H1 (cell line): ENCODE data around the gene CMIP. TPM values are rescaled to one million over a fixed set of nuclear protein-coding genes. Genes with fewer than 3 reads are reported as not detected.

Source experiments
- CTCF ChIA-PET: fragments of 300-600 bp; sonication (Branson Sonifier 250); formaldehyde crosslinking; loops from one replicate; lab custom pipeline; 2021; ENCODE audit not compliant: partially characterized antibody; lab: Charles Lee
- POLR2A ChIA-PET: fragments of 300-600 bp; sonication (Branson Sonifier 250); formaldehyde crosslinking; loops from one replicate; lab custom pipeline; 2021; ENCODE audit warnings: inconsistent platforms; ENCODE audit not compliant: partially characterized antibody; lab: Charles Lee
- DNase-seq, 2 experiments: peaks; one replicate each; pipeline versions ENCODE4 v3.0.0 to v3.0.0-alpha.2; 2010 to 2022; ENCODE audit warnings: low spot score in 2 of 2, low read depth in 1 of 2, mixed read lengths in 1 of 2
- FAIRE-seq: peaks from 2 replicates; lab custom pipeline; 2011; peaks lifted over from hg19 to GRCh38; lab: Jason Lieb, UNC
- H2AFZ ChIP-seq: 2 replicates; pipeline ENCODE4 v1.8.1; 2012; ENCODE audit warnings: low read length, inconsistent platforms
- H2AK5ac ChIP-seq: 2 replicates; pipeline ENCODE4 v1.6.1; 2013; ENCODE audit warnings: low read depth, low read length
- H2BK120ac ChIP-seq: replicated peaks from 2 replicates; pipeline ENCODE3; 2013; ENCODE audit warnings: low read depth, low read length, inconsistent platforms
- H2BK12ac ChIP-seq: 2 replicates; pipeline ENCODE4 v1.6.1; 2013; ENCODE audit warnings: low read depth, low read length
- H2BK15ac ChIP-seq: 2 replicates; pipeline ENCODE4 v1.6.1; 2013; ENCODE audit warnings: low read length
- H2BK20ac ChIP-seq: 2 replicates; pipeline ENCODE4 v1.6.1; 2013; ENCODE audit warnings: low read length
- H2BK5ac ChIP-seq: 2 replicates; pipeline ENCODE4 v1.6.1; 2013; ENCODE audit warnings: low read depth, low read length
- H3K14ac ChIP-seq: 2 replicates; pipeline ENCODE4 v1.6.1; 2013; ENCODE audit warnings: inconsistent platforms; ENCODE audit not compliant: insufficient read length
- H3K18ac ChIP-seq: 2 replicates; pipeline ENCODE4 v1.6.1; 2013; ENCODE audit warnings: low read length; ENCODE audit errors: extremely low read depth
- H3K23ac ChIP-seq: 2 replicates; pipeline ENCODE4 v1.6.1; 2013; ENCODE audit warnings: inconsistent platforms; ENCODE audit not compliant: insufficient read length
- H3K23me2 ChIP-seq: 2 replicates; pipeline ENCODE4 v1.6.1; 2013; ENCODE audit warnings: low read depth, low read length
- H3K27ac ChIP-seq: 2 replicates; pipeline ENCODE4 v1.6.1; 2011; ENCODE audit warnings: low read depth, low read length, inconsistent platforms
- H3K27me3 ChIP-seq, 4 experiments: replicated peaks in 1 of 4; 1 replicate in 1 of 4; 2 replicates in 3 of 4; pipeline versions ENCODE4 v1.6.1 to v1.8.1; 2011 to 2013; ENCODE audit warnings: low read length in 3 of 4, mild to moderate bottlenecking in 3 of 4, inconsistent platforms in 2 of 4, mixed read lengths in 2 of 4, moderate library complexity in 1 of 4; ENCODE audit not compliant: control insufficient read depth in 3 of 4, insufficient read depth in 3 of 4; ENCODE audit errors: extremely low read depth in 1 of 4
- H3K36me3 ChIP-seq, 4 experiments: 2 replicates each; pipeline versions ENCODE4 v1.6.1 to v1.8.1; 2011 to 2013; ENCODE audit warnings: mild to moderate bottlenecking in 4 of 4, low read length in 3 of 4, moderate library complexity in 2 of 4, control low read depth in 1 of 4, inconsistent platforms in 1 of 4; ENCODE audit not compliant: insufficient read depth in 4 of 4, control insufficient read depth in 2 of 4
- H3K4ac ChIP-seq: replicated peaks from 2 replicates; pipeline ENCODE3; 2013; ENCODE audit warnings: low read length, low read depth, mixed read lengths, inconsistent platforms; ENCODE audit not compliant: insufficient read length
- H3K4me1 ChIP-seq, 4 experiments: replicated peaks in 1 of 4; 1 replicate in 1 of 4; 2 replicates in 3 of 4; pipeline versions ENCODE4 v1.6.1 to v1.8.1; 2011 to 2013; ENCODE audit warnings: low read length in 3 of 4, inconsistent platforms in 2 of 4, mixed read lengths in 1 of 4; ENCODE audit not compliant: insufficient read depth in 4 of 4, control insufficient read depth in 3 of 4
- H3K4me2 ChIP-seq, 2 experiments: 2 replicates each; pipeline versions ENCODE4 v1.6.1 to v1.8.1; 2011 to 2013; ENCODE audit warnings: low read depth in 2 of 2, low read length in 2 of 2, control low read depth in 1 of 2, inconsistent platforms in 1 of 2, mild to moderate bottlenecking in 1 of 2; ENCODE audit not compliant: insufficient read depth in 1 of 2
- H3K4me3 ChIP-seq, 4 experiments: fragments of 200-600, 300-600 bp in 1 of 4; sonication (generic), shearing (Covaris generic), sonication (Bioruptor Twin) in 1 of 4; 2 replicates each; pipeline versions ENCODE4 v1.5.1 to v1.8.1; 2011 to 2016; ENCODE audit warnings: low read length in 4 of 4, low read depth in 3 of 4, control low read depth in 2 of 4, inconsistent platforms in 2 of 4, mild to moderate bottlenecking in 2 of 4, mixed read lengths in 1 of 4, moderate library complexity in 1 of 4; ENCODE audit not compliant: insufficient read depth in 2 of 4; ENCODE audit errors: extremely low read depth in 1 of 4
- H3K56ac ChIP-seq: replicated peaks from 2 replicates; pipeline ENCODE3; 2013; ENCODE audit warnings: low read depth, mild to moderate bottlenecking, mixed read lengths, low read length, inconsistent platforms; ENCODE audit not compliant: insufficient read length
- H3K79me1 ChIP-seq: 2 replicates; pipeline ENCODE4 v1.6.1; 2013; ENCODE audit warnings: low read depth, low read length, control low read depth
- H3K79me2 ChIP-seq, 2 experiments: 2 replicates each; pipeline versions ENCODE4 v1.6.1 to v1.8.1; 2012 to 2013; ENCODE audit warnings: low read length in 2 of 2, mild to moderate bottlenecking in 2 of 2, inconsistent platforms in 1 of 2; ENCODE audit not compliant: insufficient read depth in 2 of 2, control insufficient read depth in 1 of 2
- H3K9ac ChIP-seq, 4 experiments: replicated peaks in 1 of 4; 1 replicate in 1 of 4; 2 replicates in 3 of 4; pipeline versions ENCODE4 v1.6.1 to v1.8.1; 2011 to 2013; ENCODE audit warnings: low read depth in 3 of 4, low read length in 3 of 4, control low read depth in 2 of 4, mild to moderate bottlenecking in 2 of 4, moderate library complexity in 2 of 4, inconsistent platforms in 1 of 4; ENCODE audit errors: extremely low read depth in 1 of 4
- H3K9me3 ChIP-seq, 2 experiments: 2 replicates each; pipeline versions ENCODE4 v1.6.1 to v1.8.1; 2012 to 2013; ENCODE audit warnings: mild to moderate bottlenecking in 2 of 2, moderate library complexity in 2 of 2, control low read depth in 1 of 2, inconsistent platforms in 1 of 2, low read depth in 1 of 2, low read length in 1 of 2, mixed read lengths in 1 of 2; ENCODE audit not compliant: insufficient read depth in 2 of 2
- H4K20me1 ChIP-seq, 2 experiments: replicated peaks in 1 of 2; 2 replicates each; pipeline versions ENCODE3 to v1.8.1; 2011 to 2013; ENCODE audit warnings: inconsistent platforms in 2 of 2, low read length in 2 of 2, mild to moderate bottlenecking in 1 of 2; ENCODE audit not compliant: insufficient read depth in 2 of 2, control insufficient read depth in 1 of 2
- H4K5ac ChIP-seq: 2 replicates; pipeline ENCODE4 v1.6.1; 2013; ENCODE audit warnings: low read length, low read depth, mixed read lengths, inconsistent platforms; ENCODE audit not compliant: insufficient read length
- H4K8ac ChIP-seq: 2 replicates; pipeline ENCODE4 v1.8.0; 2013; ENCODE audit warnings: mild to moderate bottlenecking, moderate library complexity, low read length, inconsistent platforms; ENCODE audit not compliant: insufficient read depth; ENCODE audit errors: extremely low read depth
- H4K91ac ChIP-seq: replicated peaks from 2 replicates; pipeline ENCODE3; 2013; ENCODE audit warnings: low read length, mixed read lengths, inconsistent platforms; ENCODE audit not compliant: insufficient read length
- ASH2L ChIP-seq: fragments of 200-600, 300-600 bp; sonication (generic); IDR thresholded peaks from one replicate; pipeline ENCODE4 v1.7.1; 2017; ENCODE audit warnings: low read length
- CTCF ChIP-seq, 3 experiments: IDR thresholded peaks; 1 replicate in 2 of 3; 2 replicates in 1 of 3; pipeline versions ENCODE4 v1.5.1 to v1.6.1; 2011; ENCODE audit warnings: low read length in 3 of 3, mild to moderate bottlenecking in 3 of 3, inconsistent platforms in 2 of 3, low read depth in 1 of 3, moderate library complexity in 1 of 3; ENCODE audit not compliant: insufficient read depth in 1 of 3; ENCODE audit errors: control extremely low read depth in 1 of 3
- EGR1 ChIP-seq: IDR thresholded peaks from 2 replicates; pipeline ENCODE4 v1.6.1; 2011; ENCODE audit warnings: low read depth, low read length, borderline replicate concordance
- GABPA ChIP-seq: IDR thresholded peaks from 2 replicates; pipeline ENCODE4 v1.6.1; 2011; ENCODE audit warnings: mild to moderate bottlenecking, low read length, moderate library complexity, borderline replicate concordance; ENCODE audit not compliant: insufficient read depth
- JUND ChIP-seq: IDR thresholded peaks from 2 replicates; pipeline ENCODE4 v1.6.1; 2011; ENCODE audit warnings: mild to moderate bottlenecking, improper control_type of control experiment, low read length
- MAFK ChIP-seq: IDR thresholded peaks from 2 replicates; pipeline ENCODE4 v1.6.1; 2012; ENCODE audit warnings: low read depth, mild to moderate bottlenecking, improper control_type of control experiment, low read length
- RAD21 ChIP-seq, 2 experiments: IDR thresholded peaks in 1 of 2; conservative IDR thresholded peaks in 1 of 2; 2 replicates each; pipeline ENCODE4 v1.6.1; 2011; ENCODE audit warnings: low read depth in 2 of 2, low read length in 2 of 2, improper control_type of control experiment in 1 of 2, inconsistent platforms in 1 of 2, mild to moderate bottlenecking in 1 of 2, moderate library complexity in 1 of 2
- RBBP5 ChIP-seq: IDR thresholded peaks from 2 replicates; pipeline ENCODE4 v1.7.1; 2012; ENCODE audit warnings: low read depth, mild to moderate bottlenecking, inconsistent platforms, low read length, moderate library complexity, borderline replicate concordance
- SP2 ChIP-seq: IDR thresholded peaks from 2 replicates; pipeline ENCODE4 v1.6.1; 2012; ENCODE audit warnings: mild to moderate bottlenecking, low read length, inconsistent platforms
- WGBS, 2 experiments: shearing (Covaris generic) in 1 of 2; methylation state at CpG; one replicate each; pipeline versions ENCODE4 v1.1.6 to v1.1.7; 2013 to 2015; ENCODE audit warnings: low lambda C conversion rate in 2 of 2, mixed read lengths in 2 of 2, inconsistent platforms in 1 of 2, low coverage in 1 of 2, missing lambda C conversion rate in 1 of 2; ENCODE audit not compliant: insufficient replicate concordance in 2 of 2, insufficient coverage in 1 of 2, insufficient read length in 1 of 2; ENCODE audit errors: extremely low coverage in 1 of 2, missing lambda C conversion rate in 1 of 2; 5-methylcytosine and 5-hydroxymethylcytosine counted together
- polyA plus RNA-seq, 7 experiments: library from polyadenylated mRNA; depleted of rRNA in 3 of 7; stranded (reverse) in 5 of 7; unstranded in 2 of 7; fragments of >200 nt in 5 of 7; fragments of 200-250 nt in 2 of 7; gene quantifications; 1 replicate in 5 of 7; 2 replicates in 1 of 7; 4 replicates in 1 of 7; pipeline versions ENCODE4 v1.2.1 to v1.2.3, GENCODE V29; 2011 to 2013; ENCODE audit warnings: missing spikeins in 2 of 7, mixed read lengths in 2 of 7
- total RNA-seq: library from RNA; stranded (reverse); fragmentation: NEBNext Ultra II Directional; extraction: Animal tissue kit (Norgen Biotek cat#: 25700); gene quantifications from 2 replicates; pipeline ENCODE4 v1.2.1, GENCODE V29; 2021

Gene CMIP
- total and polyA plus RNA-seq, 2 of the 8 experiments (the other 6 are each of a cell fraction or from before 2014, with no cell fraction given) = 7.9 to 53.2 TPM

GRCh38 chr16:81541314-81541713, 96.7 kb downstream of the CMIP start:
- Histone ChIP-seq H3K9ac (no peak overlapping the region), H3K18ac (no peak overlapping the region), H3K9me3 (no peaks in the 10 kb centered on the region), H3K4ac (no peak overlapping the region), H2BK15ac (no peak overlapping the region), H3K4me2 (no peak overlapping the region), H2BK120ac (no peak overlapping the region), H3K56ac (no peak overlapping the region), H2BK20ac (no peak overlapping the region), H3K36me3 (no peaks in the 10 kb centered on the region), H4K91ac (no peak overlapping the region), H3K14ac (no peak overlapping the region), H3K23me2 (peaks cover 3% of the 10 kb centered on the region; the same call in 1 of the 2 replicates), H2AK5ac (no peak overlapping the region), H4K5ac (no peak overlapping the region), H3K79me1 (peaks cover 43% of the 10 kb centered on the region), H4K8ac (no peak overlapping the region), H2BK12ac (no peak overlapping the region), H3K23ac (no peak overlapping the region), H3K27ac (no peak overlapping the region), H3K27me3 (no peaks in the 10 kb centered on the region), H3K4me3 (no peak overlapping the region), H3K4me1 (peaks cover 2 to 9% (median 5%) of the 10 kb centered on the region in 4 experiments; a peak in 5 of 7 replicates), H2AFZ (no peak overlapping the region), H4K20me1 (peaks cover 11 to 21% of the 10 kb centered on the region in 2 experiments), H3K79me2 (peaks cover 7 to 85% of the 10 kb centered on the region in 2 experiments), H2BK5ac (no peak overlapping the region)
- WGBS, 2 experiments = 91% methylated on average over 8 of the region's 8 CpGs; no CpG with 5 or more reads in 1 of the 2 experiments
- DNase-seq = no peak
- ChIA-PET POLR2A (no interaction called here), CTCF (interaction anchor here (1.2 to 1.7 kb wide), 3 partner anchors 23 to 137 kb away, joined by 3 to 5 read pairs (median 4); no protein-coding TSS in a partner anchor)
- no peak for FAIRE-seq
- TF ChIP-seq RBBP5 (no peak), SP2 (no peak), GABPA (no peak), EGR1 (no peak), JUND (no peak), ASH2L (no peak), CTCF (IDR thresholded peaks at IDR 0.05; ENCODE audit: control extremely low read depth in 1 of 3, insufficient read depth in 1 of 3, low read depth in 1 of 3, low read length in 3 of 3) (no peak), RAD21 (IDR thresholded peaks at IDR 0.05 in 1 of 2, conservative IDR thresholded peaks at IDR 0.05 in 1 of 2; ENCODE audit: low read depth in 2 of 2, low read length in 2 of 2) (no peak), MAFK (no peak)
